Endodermal cell (in vitro differentiated cells): ENCODE measurements around the gene TEX14. TPM values are rescaled to one million over a fixed set of nuclear protein-coding genes. Genes with fewer than 3 reads are reported as not detected.

Experiments
- DNase-seq: peaks from one replicate; pipeline ENCODE4 v3.0.0-alpha.2; 2017
- H3K27ac ChIP-seq: 2 replicates; pipeline ENCODE4 v1.5.1; 2013; ENCODE audit warnings: mild to moderate bottlenecking, low read depth, low read length, moderate library complexity
- H3K27me3 ChIP-seq: 2 replicates; pipeline ENCODE4 v1.6.1; 2013; ENCODE audit warnings: mild to moderate bottlenecking, low read length, moderate library complexity; ENCODE audit not compliant: insufficient read depth, control insufficient read depth, poor library complexity, severe bottlenecking
- H3K36me3 ChIP-seq: 2 replicates; pipeline ENCODE4 v1.7.0; 2013; ENCODE audit warnings: mild to moderate bottlenecking, low read length, moderate library complexity; ENCODE audit not compliant: control insufficient read depth, insufficient read depth
- H3K4me1 ChIP-seq: one replicate; pipeline ENCODE4 v1.7.0; 2013; ENCODE audit warnings: low read length; ENCODE audit not compliant: control insufficient read depth, insufficient read depth
- H3K4me3 ChIP-seq: 2 replicates; pipeline ENCODE4 v1.5.1; 2013; ENCODE audit warnings: mild to moderate bottlenecking, low read length, moderate library complexity
- H3K9ac ChIP-seq: 2 replicates; pipeline ENCODE4 v1.6.1; 2013; ENCODE audit warnings: mild to moderate bottlenecking, low read length, moderate library complexity; ENCODE audit not compliant: poor library complexity, severe bottlenecking; ENCODE audit errors: extremely low read depth
- H3K9me3 ChIP-seq: 2 replicates; pipeline ENCODE4 v1.6.1; 2013; ENCODE audit warnings: mild to moderate bottlenecking, low read length, moderate library complexity; ENCODE audit not compliant: control insufficient read depth
- H3K27ac Mint-ChIP-seq: 2 replicates; pipeline ENCODE4 v1.8.0; 2020; ENCODE audit warnings: mixed read lengths
- H3K27me3 Mint-ChIP-seq: 2 replicates; pipeline ENCODE4 v1.8.0; 2021; ENCODE audit warnings: mild to moderate bottlenecking, mixed read lengths; ENCODE audit not compliant: insufficient read depth
- H3K36me3 Mint-ChIP-seq: 2 replicates; pipeline ENCODE4 v1.8.0; 2020; ENCODE audit warnings: low read depth, mixed read lengths
- H3K4me1 Mint-ChIP-seq: 2 replicates; pipeline ENCODE4 v1.8.0; 2020; ENCODE audit warnings: mixed read lengths
- H3K4me3 Mint-ChIP-seq: 2 replicates; pipeline ENCODE4 v1.8.0; 2020; ENCODE audit warnings: mild to moderate bottlenecking, moderate library complexity, mixed read lengths
- H3K9me3 Mint-ChIP-seq: 2 replicates; pipeline ENCODE4 v1.8.0; 2020; ENCODE audit warnings: mild to moderate bottlenecking, mixed read lengths
- CTCF ChIP-seq: fragments of 200-600 bp; sonication (generic); conservative IDR thresholded peaks from 2 replicates; pipeline ENCODE4 v1.5.0; 2021; ENCODE audit warnings: antibody characterized with exemption, mild to moderate bottlenecking
- WGBS, 2 experiments: methylation state at CpG; one replicate each; pipeline versions ENCODE4 v1.1.5 to v1.1.7; 2013; ENCODE audit warnings: missing lambda C conversion rate in 2 of 2, mixed read lengths in 1 of 2; ENCODE audit not compliant: insufficient coverage in 1 of 2, insufficient read length in 1 of 2; 5-methylcytosine and 5-hydroxymethylcytosine counted together
- total RNA-seq, 2 donors: library from RNA; stranded (reverse); fragmentation: NEBNext Ultra II Directional in 1 of 2; extraction: Animal tissue kit (Norgen Biotek cat#: 25700) in 1 of 2; gene quantifications; 2 replicates in 1 of 2; 3 replicates in 1 of 2; pipeline ENCODE4 v1.2.1, GENCODE V29; 2021

TEX14 gene
- total RNA-seq, 2 donors from 2014 or later = 0.09 to 0.18 TPM

GRCh38 chr17:58618336-58618735, 73.5 kb downstream of the TEX14 start:
- Histone ChIP-seq H3K4me3 (no peak overlapping the region), H3K36me3 (no peaks in the 10 kb centered on the region), H3K4me1 (peaks cover 4% of the 10 kb centered on the region), H3K27me3 (peaks cover 76% of the 10 kb centered on the region), H3K9ac (no peak overlapping the region), H3K27ac (no peak overlapping the region), H3K9me3 (no peaks in the 10 kb centered on the region)
- 88% methylated on average over 2 of the region's 2 CpGs; no CpG with 5 or more reads in 1 of the 2 experiments for WGBS, 2 experiments
- H3K27me3 Mint-ChIP-seq = peaks cover 64% of the 10 kb centered on the region
- H3K9me3 Mint-ChIP-seq = no peaks in the 10 kb centered on the region
- H3K27ac Mint-ChIP-seq = no peak overlapping the region
- no peaks in the 10 kb centered on the region for H3K36me3 Mint-ChIP-seq
- no peak for DNase-seq
- H3K4me1 Mint-ChIP-seq = peaks cover 12% of the 10 kb centered on the region
- H3K4me3 Mint-ChIP-seq = no peak overlapping the region
- TF ChIP-seq CTCF = no peak

GRCh38 chr17:58617563-58617962, 74.3 kb downstream of the TEX14 start:
- Histone ChIP-seq H3K27me3 (peaks cover 68% of the 10 kb centered on the region), H3K9me3 (no peaks in the 10 kb centered on the region), H3K4me1 (peaks cover 4% of the 10 kb centered on the region), H3K4me3 (no peak overlapping the region), H3K36me3 (no peaks in the 10 kb centered on the region), H3K27ac (no peak overlapping the region), H3K9ac (no peak overlapping the region)
- Mint-ChIP-seq H3K27ac (no peak overlapping the region), H3K4me3 (no peak overlapping the region), H3K9me3 (no peaks in the 10 kb centered on the region), H3K27me3 (peaks cover 58% of the 10 kb centered on the region), H3K4me1 (peaks cover 12% of the 10 kb centered on the region), H3K36me3 (no peaks in the 10 kb centered on the region)
- no peak for DNase-seq
- 85 to 89% methylated on average over 2 to 3 of the region's 3 CpGs for WGBS, 2 experiments
- no peak for TF ChIP-seq CTCF

- Histone ChIP-seq H3K4me1 (peaks cover 4% of the 10 kb centered on the region), H3K27me3 (peaks cover 58% of the 10 kb centered on the region), H3K36me3 (no peaks in the 10 kb centered on the region), H3K9ac (no peak overlapping the region), H3K27ac (no peak overlapping the region), H3K4me3 (no peak overlapping the region), H3K9me3 (no peaks in the 10 kb centered on the region)
- Mint-ChIP-seq H3K9me3 (no peaks in the 10 kb centered on the region), H3K4me3 (no peak overlapping the region), H3K4me1 (peaks cover 12% of the 10 kb centered on the region), H3K27me3 (peaks cover 51% of the 10 kb centered on the region), H3K27ac (no peak overlapping the region), H3K36me3 (no peaks in the 10 kb centered on the region)
- WGBS, 2 experiments = 91 to 100% methylated on average over 2 to 5 of the region's 5 CpGs
- no peak for DNase-seq
- no peak for TF ChIP-seq CTCF
Observed at GRCh38 chr17:58615768-58616659, 75.8 kb downstream of the TEX14 start.
